PFSK-1 (cell line): Measurements from ENCODE around the gene PXMP2.

Experiments used
- FOXP2 ChIP-seq: optimal IDR thresholded peaks from 2 replicates; pipeline ENCODE3; 2011; ENCODE audit warnings: borderline replicate concordance, control low read depth, inconsistent platforms; ENCODE audit not compliant: insufficient read depth; ENCODE audit errors: extremely low read length, extremely low read depth
- POLR2AphosphoS5 ChIP-seq: IDR thresholded peaks from 2 replicates; pipeline ENCODE4 v1.6.1; 2012; ENCODE audit warnings: low read depth, mild to moderate bottlenecking, control low read depth, low read length, moderate library complexity
- REST ChIP-seq, 2 experiments: IDR thresholded peaks; 2 replicates each; pipeline versions ENCODE4 v1.6.1 to v1.8.0; 2011 to 2012; ENCODE audit warnings: low read depth in 2 of 2, low read length in 2 of 2, control low read depth in 1 of 2, inconsistent platforms in 1 of 2, mild to moderate bottlenecking in 1 of 2, moderate library complexity in 1 of 2; ENCODE audit not compliant: insufficient read depth in 1 of 2
- SIN3A ChIP-seq: IDR thresholded peaks from 2 replicates; pipeline ENCODE4 v1.6.1; 2012; ENCODE audit warnings: mild to moderate bottlenecking, low read length, moderate library complexity, borderline replicate concordance; ENCODE audit not compliant: insufficient read depth
- TAF1 ChIP-seq: IDR thresholded peaks from 2 replicates; pipeline ENCODE4 v1.6.1; 2012; ENCODE audit warnings: low read length, control low read depth, borderline replicate concordance; ENCODE audit not compliant: insufficient read depth

GRCh38 chr12:132642846-132643835 lies 44.2 kb upstream of the PXMP2 start:
- peak; percentile 51; the same call in 1 of the 2 replicates for TF ChIP-seq POLR2AphosphoS5
- TF ChIP-seq REST (IDR thresholded peaks at IDR 0.05; ENCODE audit: insufficient read depth in 1 of 2, low read depth in 2 of 2, low read length in 2 of 2), result no peak
- TF ChIP-seq TAF1, result no peak
- TF ChIP-seq FOXP2, result no peak
- no peak for TF ChIP-seq SIN3A
